Stimulated activated CD4-positive, alpha-beta T cell treated with anti-CD3 and anti-CD28 coated beads, Interleukin-2, amount 100 ng/mL, for 24 hours (primary cell): ENCODE results near the gene CACNA1I.

Experiments used
- DNase-seq, 2 donors: peaks; one replicate each; pipeline ENCODE4 v3.0.0-alpha.2; 2020

Gene CACNA1I

GRCh38 chr22:39627865-39628562, 57.5 kb downstream of the CACNA1I start:
- DNase-seq, result no peak

GRCh38 chr22:39628563-39629080, 58.1 kb downstream of the CACNA1I start:
- no peak for DNase-seq

- DNase-seq, result no peak
These were observed 59.3 kb downstream of the CACNA1I start for GRCh38 chr22:39629851-39630250.

GRCh38 chr22:39630721-39631120, 60.2 kb downstream of the CACNA1I start:
- DNase-seq, result no peak

- DNase-seq, result no peak
These were observed 61.1 kb downstream of the CACNA1I start for GRCh38 chr22:39631381-39632286.

- DNase-seq, result peak; percentile 35 to 50
These were observed 64.2 kb downstream of the CACNA1I start for GRCh38 chr22:39634530-39635405.

- no peak for DNase-seq
These were observed 65.2 kb downstream of the CACNA1I start for GRCh38 chr22:39635719-39636118.

GRCh38 chr22:39638958-39639357, 68.4 kb downstream of the CACNA1I start:
- no peak for DNase-seq

- no peak for DNase-seq
These were observed 71.2 kb downstream of the CACNA1I start for GRCh38 chr22:39641660-39642310.

GRCh38 chr22:39643311-39644083, 72.9 kb downstream of the CACNA1I start:
- DNase-seq, result no peak

- no peak for DNase-seq
These were observed 75.0 kb downstream of the CACNA1I start for GRCh38 chr22:39645532-39645931.

- no peak for DNase-seq
These were observed 76.0 kb downstream of the CACNA1I start for GRCh38 chr22:39646398-39647063.

- DNase-seq, result no peak
These were observed 77.5 kb downstream of the CACNA1I start for GRCh38 chr22:39647836-39648629.

- DNase-seq, result no peak
These were observed 78.0 kb downstream of the CACNA1I start for GRCh38 chr22:39648630-39648950.

GRCh38 chr22:39649500-39650089, 79.0 kb downstream of the CACNA1I start:
- DNase-seq, result no peak

GRCh38 chr22:39651053-39651996, 80.8 kb downstream of the CACNA1I start:
- no peak for DNase-seq

- no peak for DNase-seq
These were observed 82.6 kb downstream of the CACNA1I start for GRCh38 chr22:39652990-39653786.

- no peak for DNase-seq
These were observed 83.2 kb downstream of the CACNA1I start for GRCh38 chr22:39653787-39654077.
